WTC11 (cell line): ENCODE data around the gene SPOCK1. TPM values are rescaled to one million over a fixed set of nuclear protein-coding genes. Genes with fewer than 3 reads are reported as not detected.

Experiments
- ATAC-seq: fragments of 200-7000 bp; cut with Tn5 transposase; 2 replicates; pipeline ENCODE4 v1.10.0; 2021; ENCODE audit warnings: mild to moderate bottlenecking, moderate library complexity
- CTCF ChIA-PET: fragments of 300-600 bp; sonication (Branson Sonifier 250); formaldehyde crosslinking; loops from one replicate; lab custom pipeline; 2021; ENCODE audit warnings: antibody characterized with exemption; lab: Charles Lee
- POLR2A ChIA-PET: fragments of 350-600 bp; sonication (Branson Sonifier 250); formaldehyde crosslinking; loops from one replicate; lab custom pipeline; 2021; ENCODE audit warnings: antibody characterized with exemption; lab: Charles Lee
- DNase-seq: peaks from one replicate; pipeline ENCODE4 v3.0.0; 2021; ENCODE audit warnings: low spot score
- H3K27ac Mint-ChIP-seq: 2 replicates; pipeline ENCODE4 v1.8.0; 2021; ENCODE audit warnings: mixed read lengths
- H3K27me3 Mint-ChIP-seq: 2 replicates; pipeline ENCODE4 v1.8.0; 2021; ENCODE audit warnings: low read depth, mild to moderate bottlenecking, moderate library complexity, mixed read lengths
- H3K36me3 Mint-ChIP-seq: 2 replicates; pipeline ENCODE4 v1.8.0; 2021; ENCODE audit warnings: mixed read lengths
- H3K4me1 Mint-ChIP-seq: 2 replicates; pipeline ENCODE4 v1.8.0; 2022; ENCODE audit warnings: mixed read lengths
- H3K4me3 Mint-ChIP-seq: 2 replicates; pipeline ENCODE4 v1.8.0; 2021; ENCODE audit warnings: mild to moderate bottlenecking, moderate library complexity, mixed read lengths
- H3K9me3 Mint-ChIP-seq: 2 replicates; pipeline ENCODE4 v1.8.0; 2021; ENCODE audit warnings: mixed read lengths
- ATF1 ChIP-seq: sonication (generic); formaldehyde crosslinking; IDR thresholded peaks from 2 replicates; pipeline ENCODE4 v1.8.1; 2023; ENCODE audit warnings: mild to moderate bottlenecking, moderate library complexity, missing genetic modification reagents
- CBFB ChIP-seq: sonication (generic); formaldehyde crosslinking; IDR thresholded peaks from 2 replicates; pipeline ENCODE4 v1.8.1; 2022; ENCODE audit warnings: mild to moderate bottlenecking, low read depth, missing genetic modification reagents
- EMX1 ChIP-seq: fragments of 250-450 bp; sonication (Bioruptor Pico); IDR thresholded peaks from 2 replicates; pipeline ENCODE4 v1.8.0; 2021; ENCODE audit warnings: mild to moderate bottlenecking
- ETV6 ChIP-seq: sonication (generic); formaldehyde crosslinking; IDR thresholded peaks from 2 replicates; pipeline ENCODE4 v1.8.1; 2022; ENCODE audit warnings: mild to moderate bottlenecking, missing genetic modification reagents
- FOXK1 ChIP-seq: sonication (generic); formaldehyde crosslinking; IDR thresholded peaks from 2 replicates; pipeline ENCODE4 v1.8.0; 2022; ENCODE audit warnings: mild to moderate bottlenecking, moderate library complexity, missing genetic modification reagents
- FOXP1 ChIP-seq: sonication (generic); formaldehyde crosslinking; IDR thresholded peaks from 2 replicates; pipeline ENCODE4 v1.8.0; 2022; ENCODE audit warnings: missing genetic modification reagents, mild to moderate bottlenecking, moderate library complexity, borderline replicate concordance
- GTF2I ChIP-seq: fragments of 250-450 bp; sonication (Bioruptor Pico); conservative IDR thresholded peaks from 2 replicates; pipeline ENCODE4 v1.4.0; 2021; ENCODE audit warnings: mild to moderate bottlenecking
- HMGA2 ChIP-seq: fragments of 250-450 bp; sonication (Bioruptor Pico); IDR thresholded peaks from 2 replicates; pipeline ENCODE4 v1.4.0; 2021; ENCODE audit warnings: mild to moderate bottlenecking, moderate library complexity
- KAT7 ChIP-seq: sonication (generic); formaldehyde crosslinking; IDR thresholded peaks from 2 replicates; pipeline ENCODE4 v1.8.1; 2023; ENCODE audit warnings: missing genetic modification reagents, mild to moderate bottlenecking, borderline replicate concordance
- SMAD3 ChIP-seq: sonication (generic); formaldehyde crosslinking; IDR thresholded peaks from 2 replicates; pipeline ENCODE4 v1.8.0; 2022; ENCODE audit warnings: missing genetic modification reagents, mild to moderate bottlenecking, borderline replicate concordance
- TCF7 ChIP-seq: sonication (generic); formaldehyde crosslinking; IDR thresholded peaks from 2 replicates; pipeline ENCODE4 v1.8.0; 2022; ENCODE audit warnings: mild to moderate bottlenecking, low read depth, missing genetic modification reagents, moderate library complexity
- ZNF121 ChIP-seq: sonication (generic); formaldehyde crosslinking; IDR thresholded peaks from 2 replicates; pipeline ENCODE4 v1.8.0; 2023; ENCODE audit warnings: missing genetic modification reagents
- total RNA-seq: library from RNA; stranded (reverse); gene quantifications from 3 replicates; pipeline ENCODE4 v1.2.3, GENCODE V29; 2021
- TF ChIP-seq, protein P1 (sequence below): sonication (generic); formaldehyde crosslinking; IDR thresholded peaks from 2 replicates; pipeline ENCODE4 v1.8.1; 2023; ENCODE audit warnings: mild to moderate bottlenecking, missing genetic modification reagents, moderate library complexity
- TF ChIP-seq, protein P2 (sequence below): sonication (generic); formaldehyde crosslinking; conservative IDR thresholded peaks from 2 replicates; pipeline ENCODE4 v1.8.1; 2023; ENCODE audit warnings: mild to moderate bottlenecking, low read depth, missing genetic modification reagents, moderate library complexity
- TF ChIP-seq, protein P3 (sequence below): fragments of 250-450 bp; sonication (Bioruptor Pico); IDR thresholded peaks from 2 replicates; pipeline ENCODE4 v1.9.0; 2021; ENCODE audit warnings: mild to moderate bottlenecking, borderline replicate concordance
- TF ChIP-seq, protein P4 (sequence below): sonication (generic); formaldehyde crosslinking; IDR thresholded peaks from 2 replicates; pipeline ENCODE4 v1.8.1; 2023; ENCODE audit warnings: mild to moderate bottlenecking, missing genetic modification reagents, borderline replicate concordance
- TF ChIP-seq, protein P5 (sequence below): sonication (generic); formaldehyde crosslinking; IDR thresholded peaks from 2 replicates; pipeline ENCODE4 v1.8.1; 2022; ENCODE audit warnings: low read depth, mild to moderate bottlenecking, moderate library complexity, missing genetic modification reagents, borderline replicate concordance
- TF ChIP-seq, protein P6 (sequence below): fragments of 250-450 bp; sonication (Bioruptor Pico); IDR thresholded peaks from 2 replicates; pipeline ENCODE4 v1.9.0; 2021; ENCODE audit warnings: mild to moderate bottlenecking
- TF ChIP-seq, protein P7 (sequence below): fragments of 250-450 bp; sonication (Bioruptor Pico); conservative IDR thresholded peaks from 2 replicates; pipeline ENCODE4 v1.9.0; 2021; ENCODE audit warnings: mild to moderate bottlenecking

The SPOCK1 gene
- total RNA-seq, 1 experiment from 2014 or later, result 15.2 TPM

DNA sequence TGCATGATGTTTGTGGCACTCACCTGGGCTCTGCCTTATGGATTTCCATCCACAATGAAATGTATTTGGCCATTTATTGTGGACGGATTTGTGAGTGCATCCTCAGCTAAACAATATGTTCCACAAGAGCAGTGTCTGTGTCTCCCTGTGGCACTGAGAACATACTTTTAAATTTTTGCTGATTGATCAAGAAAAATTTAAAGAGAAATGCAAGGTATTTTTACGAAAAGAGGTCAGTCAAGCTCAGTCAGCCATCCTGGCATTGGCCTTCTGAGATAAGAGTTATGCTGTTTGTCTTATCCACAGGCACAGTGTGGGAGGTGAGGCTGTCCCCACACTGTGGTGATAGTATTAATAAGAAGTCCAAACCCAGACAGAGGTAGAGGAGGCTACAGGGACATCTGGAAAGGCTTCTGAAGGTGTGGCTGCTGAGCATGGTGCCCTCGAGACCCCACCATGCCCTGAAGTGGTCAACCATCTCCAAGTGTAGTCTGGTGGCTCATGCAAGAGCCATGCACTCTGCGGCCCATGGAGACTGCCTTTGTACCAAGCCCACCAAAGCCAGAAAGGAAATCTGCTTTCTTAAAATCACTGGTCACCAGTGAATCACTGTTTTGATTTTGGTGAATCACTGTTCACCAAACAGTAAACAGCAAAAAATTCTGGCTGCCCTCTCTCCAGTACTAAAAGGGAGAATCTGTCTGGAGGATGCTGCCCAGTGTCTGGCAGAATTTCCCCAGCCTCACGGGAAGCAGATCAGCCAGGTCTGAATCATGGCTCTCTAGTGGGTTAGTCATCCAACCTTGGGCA is 28.8 kb downstream of the SPOCK1 start:
- POLR2A ChIA-PET, result no interaction called here
- ATAC-seq, result no peak

DNA sequence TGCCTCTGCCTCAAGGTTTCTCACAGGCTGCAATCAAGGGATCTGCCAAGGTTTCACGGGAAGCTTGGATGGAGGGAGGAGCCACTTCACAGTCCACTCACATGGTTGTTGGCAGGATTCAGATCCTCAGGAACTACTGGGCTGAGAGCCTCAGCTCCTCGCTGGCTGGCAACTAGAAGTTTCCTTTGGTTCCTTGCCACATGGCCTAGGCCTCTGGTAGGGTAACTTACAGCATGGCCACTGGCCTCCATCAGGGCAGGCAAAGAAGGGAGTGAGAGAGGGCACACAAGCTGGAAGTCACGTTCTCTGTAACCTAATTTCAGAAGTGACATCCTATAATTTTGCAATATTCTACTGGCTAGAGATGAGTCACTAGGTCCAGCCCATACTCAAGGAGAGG is 32.2 kb downstream of the SPOCK1 start:
- H3K27ac Mint-ChIP-seq, result no peak overlapping the region
- ChIA-PET CTCF (no interaction called here), POLR2A (no interaction called here)
- H3K4me3 Mint-ChIP-seq, result no peak overlapping the region
- H3K4me1 Mint-ChIP-seq, result peaks cover 5% of the 10 kb centered on the region
- DNase-seq, result no peak
- no peaks in the 10 kb centered on the region for H3K9me3 Mint-ChIP-seq
- H3K36me3 Mint-ChIP-seq, result no peaks in the 10 kb centered on the region
- TF ChIP-seq, protein P1, sequence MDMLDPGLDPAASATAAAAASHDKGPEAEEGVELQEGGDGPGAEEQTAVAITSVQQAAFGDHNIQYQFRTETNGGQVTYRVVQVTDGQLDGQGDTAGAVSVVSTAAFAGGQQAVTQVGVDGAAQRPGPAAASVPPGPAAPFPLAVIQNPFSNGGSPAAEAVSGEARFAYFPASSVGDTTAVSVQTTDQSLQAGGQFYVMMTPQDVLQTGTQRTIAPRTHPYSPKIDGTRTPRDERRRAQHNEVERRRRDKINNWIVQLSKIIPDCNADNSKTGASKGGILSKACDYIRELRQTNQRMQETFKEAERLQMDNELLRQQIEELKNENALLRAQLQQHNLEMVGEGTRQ (CRISPR knock-in tag), result no peak
- TF ChIP-seq, protein P2, sequence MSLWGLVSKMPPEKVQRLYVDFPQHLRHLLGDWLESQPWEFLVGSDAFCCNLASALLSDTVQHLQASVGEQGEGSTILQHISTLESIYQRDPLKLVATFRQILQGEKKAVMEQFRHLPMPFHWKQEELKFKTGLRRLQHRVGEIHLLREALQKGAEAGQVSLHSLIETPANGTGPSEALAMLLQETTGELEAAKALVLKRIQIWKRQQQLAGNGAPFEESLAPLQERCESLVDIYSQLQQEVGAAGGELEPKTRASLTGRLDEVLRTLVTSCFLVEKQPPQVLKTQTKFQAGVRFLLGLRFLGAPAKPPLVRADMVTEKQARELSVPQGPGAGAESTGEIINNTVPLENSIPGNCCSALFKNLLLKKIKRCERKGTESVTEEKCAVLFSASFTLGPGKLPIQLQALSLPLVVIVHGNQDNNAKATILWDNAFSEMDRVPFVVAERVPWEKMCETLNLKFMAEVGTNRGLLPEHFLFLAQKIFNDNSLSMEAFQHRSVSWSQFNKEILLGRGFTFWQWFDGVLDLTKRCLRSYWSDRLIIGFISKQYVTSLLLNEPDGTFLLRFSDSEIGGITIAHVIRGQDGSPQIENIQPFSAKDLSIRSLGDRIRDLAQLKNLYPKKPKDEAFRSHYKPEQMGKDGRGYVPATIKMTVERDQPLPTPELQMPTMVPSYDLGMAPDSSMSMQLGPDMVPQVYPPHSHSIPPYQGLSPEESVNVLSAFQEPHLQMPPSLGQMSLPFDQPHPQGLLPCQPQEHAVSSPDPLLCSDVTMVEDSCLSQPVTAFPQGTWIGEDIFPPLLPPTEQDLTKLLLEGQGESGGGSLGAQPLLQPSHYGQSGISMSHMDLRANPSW (CRISPR knock-in tag), result no peak
- TF ChIP-seq, protein P3, sequence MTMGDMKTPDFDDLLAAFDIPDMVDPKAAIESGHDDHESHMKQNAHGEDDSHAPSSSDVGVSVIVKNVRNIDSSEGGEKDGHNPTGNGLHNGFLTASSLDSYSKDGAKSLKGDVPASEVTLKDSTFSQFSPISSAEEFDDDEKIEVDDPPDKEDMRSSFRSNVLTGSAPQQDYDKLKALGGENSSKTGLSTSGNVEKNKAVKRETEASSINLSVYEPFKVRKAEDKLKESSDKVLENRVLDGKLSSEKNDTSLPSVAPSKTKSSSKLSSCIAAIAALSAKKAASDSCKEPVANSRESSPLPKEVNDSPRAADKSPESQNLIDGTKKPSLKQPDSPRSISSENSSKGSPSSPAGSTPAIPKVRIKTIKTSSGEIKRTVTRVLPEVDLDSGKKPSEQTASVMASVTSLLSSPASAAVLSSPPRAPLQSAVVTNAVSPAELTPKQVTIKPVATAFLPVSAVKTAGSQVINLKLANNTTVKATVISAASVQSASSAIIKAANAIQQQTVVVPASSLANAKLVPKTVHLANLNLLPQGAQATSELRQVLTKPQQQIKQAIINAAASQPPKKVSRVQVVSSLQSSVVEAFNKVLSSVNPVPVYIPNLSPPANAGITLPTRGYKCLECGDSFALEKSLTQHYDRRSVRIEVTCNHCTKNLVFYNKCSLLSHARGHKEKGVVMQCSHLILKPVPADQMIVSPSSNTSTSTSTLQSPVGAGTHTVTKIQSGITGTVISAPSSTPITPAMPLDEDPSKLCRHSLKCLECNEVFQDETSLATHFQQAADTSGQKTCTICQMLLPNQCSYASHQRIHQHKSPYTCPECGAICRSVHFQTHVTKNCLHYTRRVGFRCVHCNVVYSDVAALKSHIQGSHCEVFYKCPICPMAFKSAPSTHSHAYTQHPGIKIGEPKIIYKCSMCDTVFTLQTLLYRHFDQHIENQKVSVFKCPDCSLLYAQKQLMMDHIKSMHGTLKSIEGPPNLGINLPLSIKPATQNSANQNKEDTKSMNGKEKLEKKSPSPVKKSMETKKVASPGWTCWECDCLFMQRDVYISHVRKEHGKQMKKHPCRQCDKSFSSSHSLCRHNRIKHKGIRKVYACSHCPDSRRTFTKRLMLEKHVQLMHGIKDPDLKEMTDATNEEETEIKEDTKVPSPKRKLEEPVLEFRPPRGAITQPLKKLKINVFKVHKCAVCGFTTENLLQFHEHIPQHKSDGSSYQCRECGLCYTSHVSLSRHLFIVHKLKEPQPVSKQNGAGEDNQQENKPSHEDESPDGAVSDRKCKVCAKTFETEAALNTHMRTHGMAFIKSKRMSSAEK (CRISPR knock-in tag), result no peak
- TF ChIP-seq FOXP1 (CRISPR knock-in tag), result no peak
- TF ChIP-seq, protein P4, sequence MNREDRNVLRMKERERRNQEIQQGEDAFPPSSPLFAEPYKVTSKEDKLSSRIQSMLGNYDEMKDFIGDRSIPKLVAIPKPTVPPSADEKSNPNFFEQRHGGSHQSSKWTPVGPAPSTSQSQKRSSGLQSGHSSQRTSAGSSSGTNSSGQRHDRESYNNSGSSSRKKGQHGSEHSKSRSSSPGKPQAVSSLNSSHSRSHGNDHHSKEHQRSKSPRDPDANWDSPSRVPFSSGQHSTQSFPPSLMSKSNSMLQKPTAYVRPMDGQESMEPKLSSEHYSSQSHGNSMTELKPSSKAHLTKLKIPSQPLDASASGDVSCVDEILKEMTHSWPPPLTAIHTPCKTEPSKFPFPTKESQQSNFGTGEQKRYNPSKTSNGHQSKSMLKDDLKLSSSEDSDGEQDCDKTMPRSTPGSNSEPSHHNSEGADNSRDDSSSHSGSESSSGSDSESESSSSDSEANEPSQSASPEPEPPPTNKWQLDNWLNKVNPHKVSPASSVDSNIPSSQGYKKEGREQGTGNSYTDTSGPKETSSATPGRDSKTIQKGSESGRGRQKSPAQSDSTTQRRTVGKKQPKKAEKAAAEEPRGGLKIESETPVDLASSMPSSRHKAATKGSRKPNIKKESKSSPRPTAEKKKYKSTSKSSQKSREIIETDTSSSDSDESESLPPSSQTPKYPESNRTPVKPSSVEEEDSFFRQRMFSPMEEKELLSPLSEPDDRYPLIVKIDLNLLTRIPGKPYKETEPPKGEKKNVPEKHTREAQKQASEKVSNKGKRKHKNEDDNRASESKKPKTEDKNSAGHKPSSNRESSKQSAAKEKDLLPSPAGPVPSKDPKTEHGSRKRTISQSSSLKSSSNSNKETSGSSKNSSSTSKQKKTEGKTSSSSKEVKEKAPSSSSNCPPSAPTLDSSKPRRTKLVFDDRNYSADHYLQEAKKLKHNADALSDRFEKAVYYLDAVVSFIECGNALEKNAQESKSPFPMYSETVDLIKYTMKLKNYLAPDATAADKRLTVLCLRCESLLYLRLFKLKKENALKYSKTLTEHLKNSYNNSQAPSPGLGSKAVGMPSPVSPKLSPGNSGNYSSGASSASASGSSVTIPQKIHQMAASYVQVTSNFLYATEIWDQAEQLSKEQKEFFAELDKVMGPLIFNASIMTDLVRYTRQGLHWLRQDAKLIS (CRISPR knock-in tag), result no peak
- no peak for TF ChIP-seq CBFB (CRISPR knock-in tag)
- TF ChIP-seq EMX1 (CRISPR knock-in tag), result no peak
- no peak for TF ChIP-seq ATF1 (CRISPR knock-in tag)
- TF ChIP-seq, protein P5, sequence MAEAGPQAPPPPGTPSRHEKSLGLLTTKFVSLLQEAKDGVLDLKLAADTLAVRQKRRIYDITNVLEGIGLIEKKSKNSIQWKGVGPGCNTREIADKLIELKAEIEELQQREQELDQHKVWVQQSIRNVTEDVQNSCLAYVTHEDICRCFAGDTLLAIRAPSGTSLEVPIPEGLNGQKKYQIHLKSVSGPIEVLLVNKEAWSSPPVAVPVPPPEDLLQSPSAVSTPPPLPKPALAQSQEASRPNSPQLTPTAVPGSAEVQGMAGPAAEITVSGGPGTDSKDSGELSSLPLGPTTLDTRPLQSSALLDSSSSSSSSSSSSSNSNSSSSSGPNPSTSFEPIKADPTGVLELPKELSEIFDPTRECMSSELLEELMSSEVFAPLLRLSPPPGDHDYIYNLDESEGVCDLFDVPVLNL, result no peak
- TF ChIP-seq, protein P6, sequence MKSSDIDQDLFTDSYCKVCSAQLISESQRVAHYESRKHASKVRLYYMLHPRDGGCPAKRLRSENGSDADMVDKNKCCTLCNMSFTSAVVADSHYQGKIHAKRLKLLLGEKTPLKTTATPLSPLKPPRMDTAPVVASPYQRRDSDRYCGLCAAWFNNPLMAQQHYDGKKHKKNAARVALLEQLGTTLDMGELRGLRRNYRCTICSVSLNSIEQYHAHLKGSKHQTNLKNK, result no peak
- TF ChIP-seq SMAD3 (CRISPR knock-in tag), result no peak
- TF ChIP-seq FOXK1, result no peak
- TF ChIP-seq, protein P7, sequence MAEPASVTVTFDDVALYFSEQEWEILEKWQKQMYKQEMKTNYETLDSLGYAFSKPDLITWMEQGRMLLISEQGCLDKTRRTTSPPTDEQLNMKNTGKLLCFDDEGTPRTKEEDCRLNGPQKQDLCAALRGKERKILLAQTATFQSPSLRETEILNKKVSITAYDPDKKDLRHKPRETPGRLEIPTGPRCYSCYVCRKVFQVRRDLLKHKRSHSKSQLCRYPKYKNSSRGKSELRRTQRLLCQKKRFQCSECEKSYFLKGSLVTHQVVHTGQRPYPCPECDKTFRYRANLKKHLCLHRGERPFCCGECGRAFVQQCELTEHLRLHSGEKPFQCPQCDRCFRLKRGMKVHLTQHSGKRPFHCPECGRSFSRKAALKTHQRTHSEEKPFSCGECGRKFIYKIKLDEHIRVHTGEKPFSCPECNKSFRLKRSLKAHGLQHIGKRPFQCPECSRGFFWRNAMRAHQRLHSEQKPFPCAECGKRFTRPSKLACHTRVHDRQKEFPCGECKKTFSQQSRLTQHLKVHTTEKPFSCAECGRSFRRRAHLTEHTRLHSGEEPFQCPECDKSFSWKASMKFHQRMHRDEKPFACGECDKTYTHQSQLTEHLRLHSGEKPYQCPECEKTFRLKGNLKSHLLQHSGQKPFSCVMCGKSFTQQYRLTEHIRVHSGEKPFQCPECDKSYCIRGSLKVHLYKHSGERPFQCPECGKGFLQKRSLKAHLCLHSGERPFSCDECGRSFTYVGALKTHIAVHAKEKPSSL (CRISPR knock-in tag), result no peak
- H3K27me3 Mint-ChIP-seq, result no peaks in the 10 kb centered on the region; the same call in 1 of the 2 replicates
- no peak for ATAC-seq

More for the DNA sequence above, 28.8 kb downstream of the SPOCK1 start:
- no peak for DNase-seq
- H3K27me3 Mint-ChIP-seq, result no peaks in the 10 kb centered on the region; the same call in 1 of the 2 replicates
- no peak overlapping the region for H3K4me3 Mint-ChIP-seq
- CTCF ChIA-PET, result no interaction called here
- peaks cover 5% of the 10 kb centered on the region for H3K9me3 Mint-ChIP-seq
- H3K4me1 Mint-ChIP-seq, result no peaks in the 10 kb centered on the region
- no peak overlapping the region for H3K27ac Mint-ChIP-seq
- H3K36me3 Mint-ChIP-seq, result no peaks in the 10 kb centered on the region
- TF ChIP-seq KAT7 (CRISPR knock-in tag) (no peak), ETV6 (CRISPR knock-in tag) (no peak), HMGA2 (CRISPR knock-in tag) (no peak), GTF2I (no peak), ZNF121 (CRISPR knock-in tag) (no peak), TCF7 (no peak)
